SK-N-SH (cell line): ENCODE data around the gene PDIK1L. TPM values are rescaled to one million over a fixed set of nuclear protein-coding genes. Genes with fewer than 3 reads are reported as not detected.
"Not testable (repeated sequence)": the region's sequence is repeated elsewhere in the genome, so short reads cannot be mapped to it uniquely, and the experiment has no call there.

Experiments used
- CTCF ChIA-PET: fragments of 300-600, 350-600 bp; formaldehyde crosslinking; extraction: SDS; loops from one replicate; lab custom pipeline; 2021; lab: Yijun Ruan, JAX
- POLR2A ChIA-PET: fragments of 350-600 bp; sonication (Branson Sonifier 250); formaldehyde crosslinking; extraction: SDS; loops from one replicate; lab custom pipeline; 2020; ENCODE audit warnings: antibody characterized with exemption, inconsistent platforms; lab: Yijun Ruan, JAX
- DNase-seq: peaks from one replicate; pipeline ENCODE4 v3.0.0; 2012
- H2AFZ ChIP-seq: fragments of 200-600 bp; sonication (generic); 2 replicates; pipeline ENCODE4 v1.8.1; 2016; ENCODE audit warnings: antibody characterized with exemption, mild to moderate bottlenecking, low read depth
- H3F3A ChIP-seq: fragments of 200-600 bp; sonication (generic); replicated peaks from 2 replicates; pipeline ENCODE3; 2016; ENCODE audit warnings: antibody characterized with exemption, mild to moderate bottlenecking; ENCODE audit not compliant: insufficient read depth
- H3K27ac ChIP-seq, 2 experiments: fragments of 200-500 bp in 1 of 2; fragments of 200-600 bp in 1 of 2; sonication (Bioruptor generic) in 1 of 2; sonication (generic), shearing (Covaris generic) in 1 of 2; 2 replicates each; pipeline versions ENCODE4 v1.5.1 to v1.6.1; 2014 to 2016; ENCODE audit warnings: low read depth in 2 of 2, inconsistent platforms in 1 of 2, low read length in 1 of 2, mild to moderate bottlenecking in 1 of 2, mixed read lengths in 1 of 2
- H3K27me3 ChIP-seq: fragments of 200-600 bp; sonication (generic), shearing (Covaris generic); 2 replicates; pipeline ENCODE4 v1.6.1; 2016; ENCODE audit warnings: mixed run types; ENCODE audit not compliant: insufficient read depth
- H3K36me3 ChIP-seq, 2 experiments: fragments of 200-500 bp in 1 of 2; fragments of 200-600 bp in 1 of 2; sonication (Bioruptor generic) in 1 of 2; sonication (generic) in 1 of 2; replicated peaks in 1 of 2; 2 replicates each; pipeline versions ENCODE3 to v1.5.1; 2014 to 2016; ENCODE audit warnings: low read length in 1 of 2, mild to moderate bottlenecking in 1 of 2; ENCODE audit not compliant: insufficient read depth in 2 of 2, control insufficient read depth in 1 of 2
- H3K4me1 ChIP-seq, 2 experiments: fragments of 200-500 bp in 1 of 2; fragments of 200-600 bp in 1 of 2; sonication (Bioruptor generic) in 1 of 2; sonication (generic), shearing (Covaris generic) in 1 of 2; 2 replicates each; pipeline versions ENCODE4 v1.5.1 to v1.6.1; 2014 to 2016; ENCODE audit warnings: low read depth in 1 of 2, low read length in 1 of 2, mixed run types in 1 of 2; ENCODE audit not compliant: insufficient read depth in 2 of 2, control insufficient read depth in 1 of 2
- H3K4me2 ChIP-seq: fragments of 200-600 bp; sonication (generic), shearing (Covaris generic); 2 replicates; pipeline ENCODE4 v1.6.1; 2017; ENCODE audit warnings: mixed run types
- H3K4me3 ChIP-seq, 2 experiments: fragments of 200-500 bp in 1 of 2; fragments of 200-600 bp in 1 of 2; sonication (Bioruptor generic) in 1 of 2; sonication (generic), shearing (Covaris generic) in 1 of 2; 2 replicates each; pipeline versions ENCODE4 v1.5.1 to v1.8.1; 2014 to 2016; ENCODE audit warnings: low read depth in 2 of 2, inconsistent platforms in 1 of 2, low read length in 1 of 2, mild to moderate bottlenecking in 1 of 2, mixed read lengths in 1 of 2, moderate library complexity in 1 of 2
- H3K79me2 ChIP-seq: fragments of 200-600 bp; sonication (generic); 2 replicates; pipeline ENCODE4 v1.8.1; 2017; ENCODE audit warnings: mild to moderate bottlenecking; ENCODE audit not compliant: insufficient read depth
- H3K9ac ChIP-seq: fragments of 200-600 bp; sonication (generic); 2 replicates; pipeline ENCODE4 v1.6.1; 2017; ENCODE audit warnings: mixed run types
- H3K9me2 ChIP-seq: fragments of 200-600 bp; sonication (generic); 2 replicates; pipeline ENCODE4 v1.6.1; 2017; ENCODE audit warnings: mixed run types
- H3K9me3 ChIP-seq: fragments of 200-600 bp; sonication (generic); 2 replicates; pipeline ENCODE4 v1.6.1; 2017; ENCODE audit warnings: mixed run types, mild to moderate bottlenecking, moderate library complexity
- H4K20me1 ChIP-seq: fragments of 200-600 bp; sonication (generic); 2 replicates; pipeline ENCODE4 v1.6.1; 2017; ENCODE audit warnings: mild to moderate bottlenecking, mixed run types; ENCODE audit not compliant: insufficient read depth
- EZH2phosphoT487 ChIP-seq: fragments of 200-600 bp; sonication (generic); IDR thresholded peaks from 2 replicates; pipeline ENCODE4 v1.6.1; 2017; ENCODE audit warnings: low read depth, mixed run types, mild to moderate bottlenecking, antibody characterized with exemption, moderate library complexity, borderline replicate concordance
- FOXM1 ChIP-seq: IDR thresholded peaks from 2 replicates; pipeline ENCODE4 v1.4.0; 2012; ENCODE audit warnings: low read depth, mild to moderate bottlenecking
- GATA2 ChIP-seq: sonication (generic); formaldehyde crosslinking; IDR thresholded peaks from 2 replicates; pipeline ENCODE4 v1.5.0; 2020; ENCODE audit warnings: mild to moderate bottlenecking, missing genetic modification reagents
- JUND ChIP-seq: IDR thresholded peaks from 2 replicates; pipeline ENCODE4 v1.4.0; 2012
- POLR2AphosphoS5 ChIP-seq: IDR thresholded peaks from 2 replicates; pipeline ENCODE4 v1.6.1; 2012; ENCODE audit warnings: low read depth, low read length
- RCOR1 ChIP-seq: fragments of 150-350 bp; IDR thresholded peaks from 2 replicates; pipeline ENCODE4 v1.6.1; 2017; ENCODE audit warnings: antibody characterized with exemption, low read length
- SIN3A ChIP-seq: IDR thresholded peaks from 2 replicates; pipeline ENCODE4 v1.6.1; 2012; ENCODE audit warnings: low read depth, mild to moderate bottlenecking, low read length, moderate library complexity, borderline replicate concordance
- SMC3 ChIP-seq: IDR thresholded peaks from 2 replicates; pipeline ENCODE4 v1.6.1; 2012; ENCODE audit warnings: low read depth, low read length, improper control_type of control experiment
- TAF1 ChIP-seq: IDR thresholded peaks from 2 replicates; pipeline ENCODE4 v1.6.1; 2012; ENCODE audit warnings: low read depth, mild to moderate bottlenecking, low read length, moderate library complexity, borderline replicate concordance
- YY1 ChIP-seq: IDR thresholded peaks from 2 replicates; pipeline ENCODE4 v1.4.0; 2012; ENCODE audit warnings: low read depth, mild to moderate bottlenecking
- WGBS: methylation state at CpG from one replicate; pipeline ENCODE4 v1.1.6; 2017; ENCODE audit warnings: low lambda C conversion rate; 5-methylcytosine and 5-hydroxymethylcytosine counted together
- polyA plus RNA-seq, 3 experiments: library from polyadenylated mRNA; depleted of rRNA; stranded (reverse); fragments of >200 nt; gene quantifications; 2 replicates each; pipeline ENCODE4 v1.2.3, GENCODE V29; 2012
- TF ChIP-seq, protein P1 (sequence below): fragments of 150-350 bp; IDR thresholded peaks from 2 replicates; pipeline ENCODE4 v1.6.1; 2016; ENCODE audit warnings: mild to moderate bottlenecking, low read depth, low read length
- TF ChIP-seq, protein P2 (sequence below): IDR thresholded peaks from 2 replicates; pipeline ENCODE4 v1.6.1; 2012; ENCODE audit warnings: mild to moderate bottlenecking, low read depth, low read length, moderate library complexity
- TF ChIP-seq, protein P3 (sequence below): fragments of 150-350 bp; IDR thresholded peaks from 2 replicates; pipeline ENCODE4 v1.6.1; 2017; ENCODE audit warnings: antibody characterized with exemption, low read length, low read depth, borderline replicate concordance

PDIK1L gene
- polyA plus RNA-seq, 1 of the 3 experiments (the other 2 are of a cell fraction) = 1.2 TPM

DNA sequence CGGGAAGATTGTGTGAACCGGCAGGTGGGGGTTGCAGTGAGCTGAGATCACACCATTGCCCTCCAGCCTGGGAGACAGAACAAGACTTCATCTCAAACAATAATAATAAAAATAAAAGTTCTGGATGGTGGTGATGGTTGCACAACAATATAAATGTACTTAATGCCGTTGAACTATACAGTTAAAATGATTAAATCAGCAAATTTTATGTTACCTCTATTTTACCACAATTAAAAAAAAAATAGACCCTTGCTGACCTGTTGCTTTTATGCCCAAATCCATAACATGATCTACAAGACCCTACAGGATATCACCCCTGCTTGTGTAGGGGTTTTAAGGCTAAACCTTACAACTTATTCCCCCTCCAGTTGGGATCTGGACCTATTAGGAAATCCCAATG is 11.8 kb upstream of the PDIK1L start (continued):
- TF ChIP-seq GATA2 (CRISPR knock-in tag) (no peak), SIN3A (no peak)
- TF ChIP-seq, all 33 proteins: peak for 0

DNA sequence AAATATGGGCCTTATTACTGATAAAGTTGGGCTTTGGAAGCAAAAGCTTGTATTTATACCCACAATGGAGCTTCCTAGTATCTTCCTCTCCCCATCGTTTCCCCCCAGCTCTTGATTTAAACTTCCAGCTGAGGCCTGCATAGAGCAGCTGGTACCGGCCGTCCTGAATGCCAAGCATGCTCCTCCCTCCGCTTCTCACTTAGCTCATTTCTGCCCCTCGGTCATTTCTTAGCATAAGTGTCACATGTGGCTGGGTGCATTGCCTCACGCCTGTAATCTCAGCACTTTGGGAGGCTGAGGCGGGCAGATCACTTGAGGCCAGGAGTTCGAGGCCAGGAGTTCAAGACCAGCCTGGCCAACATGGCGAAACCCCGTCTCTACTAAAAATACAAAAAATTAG is 11.4 kb upstream of the PDIK1L start:
- WGBS = 82% methylated on average over 10 of the region's 10 CpGs
- H3K9me2 ChIP-seq, H3K79me2 ChIP-seq, H3K4me1 ChIP-seq, DNase-seq, H3K9ac ChIP-seq, H2AFZ ChIP-seq, H3K36me3 ChIP-seq, H3K27ac ChIP-seq, H3K9me3 ChIP-seq, H3K4me2 ChIP-seq, H4K20me1 ChIP-seq, H3K4me3 ChIP-seq, POLR2A ChIA-PET, H3F3A ChIP-seq, H3K27me3 ChIP-seq: not testable (repeated sequence)
- CTCF ChIA-PET = interaction anchor here (0.9 to 15.7 kb wide), 6 partner anchors 44 to 134 kb away, joined by 3 to 235 read pairs (median 4); partner anchors contain the start of genes CEP85 and PAFAH2

DNA sequence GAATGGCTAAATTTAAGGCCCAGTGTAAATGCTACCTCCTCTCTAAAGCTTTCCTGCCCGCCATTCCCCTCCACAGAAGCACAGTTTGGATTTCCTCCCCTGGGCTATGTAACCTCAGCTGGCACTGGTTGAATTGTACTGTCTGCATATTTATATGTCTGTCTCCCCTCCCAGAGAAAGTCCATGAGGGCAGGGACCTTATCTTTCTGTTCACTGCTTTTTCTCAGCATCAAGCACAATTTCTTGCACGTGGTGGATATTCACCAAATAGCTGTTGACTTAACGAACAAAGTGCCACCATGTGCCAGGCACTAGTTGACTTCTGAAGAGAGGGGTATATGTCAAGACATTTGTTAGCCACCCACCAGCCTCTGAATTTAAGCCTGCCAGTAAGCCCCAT is 9.5 kb upstream of the PDIK1L start:
- no peaks in the 10 kb centered on the region for H3F3A ChIP-seq
- no peak overlapping the region for H3K27ac ChIP-seq
- WGBS = 73% methylated on average over 3 of the region's 3 CpGs
- no peaks in the 10 kb centered on the region for H4K20me1 ChIP-seq
- no peak overlapping the region for H2AFZ ChIP-seq
- POLR2A ChIA-PET = no interaction called here
- no peaks in the 10 kb centered on the region for H3K79me2 ChIP-seq
- no peak overlapping the region for H3K4me2 ChIP-seq
- no peak for TF ChIP-seq RCOR1
- TF ChIP-seq, protein P1, sequence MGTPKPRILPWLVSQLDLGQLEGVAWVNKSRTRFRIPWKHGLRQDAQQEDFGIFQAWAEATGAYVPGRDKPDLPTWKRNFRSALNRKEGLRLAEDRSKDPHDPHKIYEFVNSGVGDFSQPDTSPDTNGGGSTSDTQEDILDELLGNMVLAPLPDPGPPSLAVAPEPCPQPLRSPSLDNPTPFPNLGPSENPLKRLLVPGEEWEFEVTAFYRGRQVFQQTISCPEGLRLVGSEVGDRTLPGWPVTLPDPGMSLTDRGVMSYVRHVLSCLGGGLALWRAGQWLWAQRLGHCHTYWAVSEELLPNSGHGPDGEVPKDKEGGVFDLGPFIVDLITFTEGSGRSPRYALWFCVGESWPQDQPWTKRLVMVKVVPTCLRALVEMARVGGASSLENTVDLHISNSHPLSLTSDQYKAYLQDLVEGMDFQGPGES = no peak
- TF ChIP-seq, protein P2, sequence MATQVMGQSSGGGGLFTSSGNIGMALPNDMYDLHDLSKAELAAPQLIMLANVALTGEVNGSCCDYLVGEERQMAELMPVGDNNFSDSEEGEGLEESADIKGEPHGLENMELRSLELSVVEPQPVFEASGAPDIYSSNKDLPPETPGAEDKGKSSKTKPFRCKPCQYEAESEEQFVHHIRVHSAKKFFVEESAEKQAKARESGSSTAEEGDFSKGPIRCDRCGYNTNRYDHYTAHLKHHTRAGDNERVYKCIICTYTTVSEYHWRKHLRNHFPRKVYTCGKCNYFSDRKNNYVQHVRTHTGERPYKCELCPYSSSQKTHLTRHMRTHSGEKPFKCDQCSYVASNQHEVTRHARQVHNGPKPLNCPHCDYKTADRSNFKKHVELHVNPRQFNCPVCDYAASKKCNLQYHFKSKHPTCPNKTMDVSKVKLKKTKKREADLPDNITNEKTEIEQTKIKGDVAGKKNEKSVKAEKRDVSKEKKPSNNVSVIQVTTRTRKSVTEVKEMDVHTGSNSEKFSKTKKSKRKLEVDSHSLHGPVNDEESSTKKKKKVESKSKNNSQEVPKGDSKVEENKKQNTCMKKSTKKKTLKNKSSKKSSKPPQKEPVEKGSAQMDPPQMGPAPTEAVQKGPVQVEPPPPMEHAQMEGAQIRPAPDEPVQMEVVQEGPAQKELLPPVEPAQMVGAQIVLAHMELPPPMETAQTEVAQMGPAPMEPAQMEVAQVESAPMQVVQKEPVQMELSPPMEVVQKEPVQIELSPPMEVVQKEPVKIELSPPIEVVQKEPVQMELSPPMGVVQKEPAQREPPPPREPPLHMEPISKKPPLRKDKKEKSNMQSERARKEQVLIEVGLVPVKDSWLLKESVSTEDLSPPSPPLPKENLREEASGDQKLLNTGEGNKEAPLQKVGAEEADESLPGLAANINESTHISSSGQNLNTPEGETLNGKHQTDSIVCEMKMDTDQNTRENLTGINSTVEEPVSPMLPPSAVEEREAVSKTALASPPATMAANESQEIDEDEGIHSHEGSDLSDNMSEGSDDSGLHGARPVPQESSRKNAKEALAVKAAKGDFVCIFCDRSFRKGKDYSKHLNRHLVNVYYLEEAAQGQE = no peak
- TF ChIP-seq SMC3 = no peak
- no peak for TF ChIP-seq TAF1
- no peak for TF ChIP-seq FOXM1
- TF ChIP-seq YY1 = no peak
- no peak for TF ChIP-seq JUND
- TF ChIP-seq, protein P3, sequence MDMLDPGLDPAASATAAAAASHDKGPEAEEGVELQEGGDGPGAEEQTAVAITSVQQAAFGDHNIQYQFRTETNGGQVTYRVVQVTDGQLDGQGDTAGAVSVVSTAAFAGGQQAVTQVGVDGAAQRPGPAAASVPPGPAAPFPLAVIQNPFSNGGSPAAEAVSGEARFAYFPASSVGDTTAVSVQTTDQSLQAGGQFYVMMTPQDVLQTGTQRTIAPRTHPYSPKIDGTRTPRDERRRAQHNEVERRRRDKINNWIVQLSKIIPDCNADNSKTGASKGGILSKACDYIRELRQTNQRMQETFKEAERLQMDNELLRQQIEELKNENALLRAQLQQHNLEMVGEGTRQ = no peak
- TF ChIP-seq POLR2AphosphoS5 = no peak
- no peak for TF ChIP-seq GATA2 (CRISPR knock-in tag)
- no peak for TF ChIP-seq EZH2phosphoT487
- H3K4me1 ChIP-seq = no peaks in the 10 kb centered on the region
- DNase-seq = no peak
- CTCF ChIA-PET = interaction anchor here (0.7 to 15.7 kb wide), 18 partner anchors 17 to 262 kb away, joined by 3 to 235 read pairs (median 4); partner anchors contain the start of gene ZNF593
- no peak overlapping the region for H3K9ac ChIP-seq
- H3K4me3 ChIP-seq = no peak overlapping the region
- H3K27me3 ChIP-seq = no peaks in the 10 kb centered on the region
- H3K9me3 ChIP-seq = no peaks in the 10 kb centered on the region
- H3K36me3 ChIP-seq = no peaks in the 10 kb centered on the region
- no peaks in the 10 kb centered on the region for H3K9me2 ChIP-seq
